Endothelial cell of umbilical vein (primary cell): Measurements from ENCODE around the gene MOB3B.

Source experiments
- EZH2 ChIP-seq: IDR thresholded peaks from 2 replicates; pipeline ENCODE4 v1.6.1; 2012; ENCODE audit warnings: borderline replicate concordance, low read depth, mild to moderate bottlenecking, moderate library complexity, low read length, inconsistent platforms; ENCODE audit not compliant: severe bottlenecking
- JUN ChIP-seq: IDR thresholded peaks from 2 replicates; pipeline ENCODE4 v1.6.1; 2011; ENCODE audit warnings: borderline replicate concordance, low read depth; ENCODE audit not compliant: insufficient read length, insufficient read depth
- MYC ChIP-seq: IDR thresholded peaks from one replicate; pipeline ENCODE4 v1.6.1; 2011; ENCODE audit warnings: mild to moderate bottlenecking, low read depth, low read length
- POLR2A ChIP-seq: IDR thresholded peaks from 2 replicates; pipeline ENCODE4 v1.6.1; 2012; ENCODE audit warnings: low read depth, mild to moderate bottlenecking, control low read depth, low read length
- POLR2AphosphoS5 ChIP-seq: IDR thresholded peaks from 2 replicates; pipeline ENCODE4 v1.6.1; 2012; ENCODE audit warnings: low read depth, mild to moderate bottlenecking, control low read depth, low read length, moderate library complexity; ENCODE audit not compliant: insufficient read depth
- TF ChIP-seq, protein P1 (sequence below), 2 donors: IDR thresholded peaks; 1 replicate in 1 of 2; 2 replicates in 1 of 2; pipeline ENCODE4 v1.5.1; 2011; ENCODE audit warnings: low read length in 2 of 2, mild to moderate bottlenecking in 2 of 2, moderate library complexity in 2 of 2, control low read depth in 1 of 2, inconsistent platforms in 1 of 2, low read depth in 1 of 2; ENCODE audit not compliant: insufficient read depth in 1 of 2; ENCODE audit errors: extremely low read depth in 1 of 2
- TF ChIP-seq, protein P2 (sequence below): IDR thresholded peaks from 2 replicates; pipeline ENCODE4 v1.6.1; 2011; ENCODE audit not compliant: insufficient read depth, insufficient read length

DNA sequence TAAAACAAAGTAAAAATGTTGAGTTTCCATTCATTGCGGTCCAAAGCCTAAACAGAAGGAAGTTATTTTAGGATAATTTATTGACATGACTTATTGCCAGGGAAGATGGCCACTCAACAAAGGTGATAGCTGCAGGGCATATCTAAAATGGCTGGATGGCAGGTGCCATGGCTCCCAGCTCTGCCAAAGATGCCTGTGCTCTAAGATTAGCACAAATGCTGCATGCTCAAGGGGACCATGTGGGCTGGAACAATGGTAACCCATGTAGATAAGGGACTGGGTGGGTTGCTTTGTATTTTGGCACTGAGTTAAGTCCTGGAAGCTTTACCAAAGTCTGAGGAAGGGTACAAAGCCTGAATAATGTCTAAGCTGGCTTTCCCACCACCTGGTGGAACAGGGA is 101.1 kb downstream of the MOB3B start:
- TF ChIP-seq, protein P1, sequence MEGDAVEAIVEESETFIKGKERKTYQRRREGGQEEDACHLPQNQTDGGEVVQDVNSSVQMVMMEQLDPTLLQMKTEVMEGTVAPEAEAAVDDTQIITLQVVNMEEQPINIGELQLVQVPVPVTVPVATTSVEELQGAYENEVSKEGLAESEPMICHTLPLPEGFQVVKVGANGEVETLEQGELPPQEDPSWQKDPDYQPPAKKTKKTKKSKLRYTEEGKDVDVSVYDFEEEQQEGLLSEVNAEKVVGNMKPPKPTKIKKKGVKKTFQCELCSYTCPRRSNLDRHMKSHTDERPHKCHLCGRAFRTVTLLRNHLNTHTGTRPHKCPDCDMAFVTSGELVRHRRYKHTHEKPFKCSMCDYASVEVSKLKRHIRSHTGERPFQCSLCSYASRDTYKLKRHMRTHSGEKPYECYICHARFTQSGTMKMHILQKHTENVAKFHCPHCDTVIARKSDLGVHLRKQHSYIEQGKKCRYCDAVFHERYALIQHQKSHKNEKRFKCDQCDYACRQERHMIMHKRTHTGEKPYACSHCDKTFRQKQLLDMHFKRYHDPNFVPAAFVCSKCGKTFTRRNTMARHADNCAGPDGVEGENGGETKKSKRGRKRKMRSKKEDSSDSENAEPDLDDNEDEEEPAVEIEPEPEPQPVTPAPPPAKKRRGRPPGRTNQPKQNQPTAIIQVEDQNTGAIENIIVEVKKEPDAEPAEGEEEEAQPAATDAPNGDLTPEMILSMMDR (IDR thresholded peaks at IDR 0.05; ENCODE audit: extremely low read depth in 1 of 2, insufficient read depth in 1 of 2, low read depth in 1 of 2, low read length in 2 of 2) = no peak
- TF ChIP-seq POLR2A = no peak
- TF ChIP-seq, protein P2, sequence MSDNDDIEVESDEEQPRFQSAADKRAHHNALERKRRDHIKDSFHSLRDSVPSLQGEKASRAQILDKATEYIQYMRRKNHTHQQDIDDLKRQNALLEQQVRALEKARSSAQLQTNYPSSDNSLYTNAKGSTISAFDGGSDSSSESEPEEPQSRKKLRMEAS = no peak
- no peak for TF ChIP-seq POLR2AphosphoS5
- TF ChIP-seq EZH2 = no peak
- TF ChIP-seq MYC = no peak
- TF ChIP-seq JUN = no peak
